Measurements from ENCODE around the gene HSPA9. TPM values are rescaled to one million over a fixed set of nuclear protein-coding genes. Genes with fewer than 3 reads are reported as not detected.
A peak's percentile ranks its signal among the peaks of the same experiment; 100 is the strongest.

The HSPA9 gene
- total and polyA plus RNA-seq, 2 of the 13 experiments (the other 11 are each of a cell fraction or from before 2014, with no cell fraction given), result 165 to 478 TPM

DNA sequence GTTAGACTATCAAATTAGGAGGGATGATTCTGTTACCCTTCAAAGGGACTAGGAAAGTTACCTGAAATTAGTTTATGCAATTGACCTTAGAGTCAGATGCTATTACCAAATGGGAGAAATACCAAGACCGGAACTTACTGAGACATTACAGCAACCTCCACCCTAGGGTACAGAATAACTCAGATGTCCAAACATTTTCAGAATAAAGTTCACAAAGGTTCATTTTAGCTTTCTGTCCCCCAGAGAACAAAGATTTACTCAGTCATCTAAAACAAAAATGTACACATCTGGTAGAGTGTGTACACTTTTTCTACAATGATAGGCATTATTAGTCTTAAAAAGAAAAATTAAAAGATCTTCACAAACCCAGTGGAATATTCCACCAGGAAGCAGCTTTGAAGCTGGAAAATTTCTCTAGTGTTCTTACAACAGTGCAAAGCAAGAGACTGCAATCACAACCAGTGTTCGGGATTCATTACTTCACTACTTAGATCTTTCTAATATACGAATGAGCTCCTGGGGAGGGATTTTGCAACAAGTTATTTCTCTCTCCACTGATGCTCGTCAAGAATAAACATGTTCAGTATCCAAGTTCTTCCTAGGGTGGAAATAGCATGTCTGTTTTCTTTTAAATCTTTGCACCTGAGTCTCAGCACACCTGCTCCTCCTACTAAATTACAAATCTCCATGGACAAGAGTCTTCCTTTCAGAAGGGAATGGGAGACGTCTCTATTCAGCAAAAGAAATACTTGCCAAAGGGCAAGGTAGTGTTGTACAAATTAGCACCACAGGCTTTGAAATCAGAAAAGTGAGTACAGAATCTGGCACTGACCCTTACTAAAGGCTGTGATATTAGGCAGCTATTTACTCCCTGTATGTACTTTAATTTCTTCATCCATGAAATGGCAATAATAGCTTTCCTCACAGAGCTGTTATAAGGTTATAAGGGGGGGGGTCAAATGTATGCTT lies 40.9 kb downstream of the HSPA9 start (continued):
- TF ChIP-seq ZNF501 (CRISPR knock-in tag; IDR thresholded peaks at IDR 0.05) (no peak), NFE2L2 (IDR thresholded peaks at IDR 0.05; ENCODE audit: low read length) (no peak), KDM6A (CRISPR knock-in tag; IDR thresholded peaks at IDR 0.05; ENCODE audit: low read depth) (no peak), NR2F2 (IDR thresholded peaks at IDR 0.05; ENCODE audit: borderline replicate concordance, low read depth) (peak; percentile 50), KLF13 (CRISPR knock-in tag; IDR thresholded peaks at IDR 0.05) (no peak), NFIB (CRISPR knock-in tag; IDR thresholded peaks at IDR 0.05; ENCODE audit: borderline replicate concordance) (no peak), KLF11 (CRISPR knock-in tag; IDR thresholded peaks at IDR 0.05) (no peak), MATR3 (CRISPR knock-in tag; IDR thresholded peaks at IDR 0.05) (no peak), BRD4 (CRISPR knock-in tag; IDR thresholded peaks at IDR 0.05) (no peak), ZNF703 (CRISPR knock-in tag; IDR thresholded peaks at IDR 0.05; ENCODE audit: borderline replicate concordance) (no peak), IRF2 (CRISPR knock-in tag; IDR thresholded peaks at IDR 0.05) (no peak)
- TF ChIP-seq, protein P1, sequence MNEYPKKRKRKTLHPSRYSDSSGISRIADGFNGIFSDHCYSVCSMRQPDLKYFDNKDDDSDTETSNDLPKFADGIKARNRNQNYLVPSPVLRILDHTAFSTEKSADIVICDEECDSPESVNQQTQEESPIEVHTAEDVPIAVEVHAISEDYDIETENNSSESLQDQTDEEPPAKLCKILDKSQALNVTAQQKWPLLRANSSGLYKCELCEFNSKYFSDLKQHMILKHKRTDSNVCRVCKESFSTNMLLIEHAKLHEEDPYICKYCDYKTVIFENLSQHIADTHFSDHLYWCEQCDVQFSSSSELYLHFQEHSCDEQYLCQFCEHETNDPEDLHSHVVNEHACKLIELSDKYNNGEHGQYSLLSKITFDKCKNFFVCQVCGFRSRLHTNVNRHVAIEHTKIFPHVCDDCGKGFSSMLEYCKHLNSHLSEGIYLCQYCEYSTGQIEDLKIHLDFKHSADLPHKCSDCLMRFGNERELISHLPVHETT (CRISPR knock-in tag; conservative IDR thresholded peaks at IDR 0.05), result 0 out of 2 replicates have a peak, but pooled peaks have one; percentile 21
- TF ChIP-seq, protein P2, sequence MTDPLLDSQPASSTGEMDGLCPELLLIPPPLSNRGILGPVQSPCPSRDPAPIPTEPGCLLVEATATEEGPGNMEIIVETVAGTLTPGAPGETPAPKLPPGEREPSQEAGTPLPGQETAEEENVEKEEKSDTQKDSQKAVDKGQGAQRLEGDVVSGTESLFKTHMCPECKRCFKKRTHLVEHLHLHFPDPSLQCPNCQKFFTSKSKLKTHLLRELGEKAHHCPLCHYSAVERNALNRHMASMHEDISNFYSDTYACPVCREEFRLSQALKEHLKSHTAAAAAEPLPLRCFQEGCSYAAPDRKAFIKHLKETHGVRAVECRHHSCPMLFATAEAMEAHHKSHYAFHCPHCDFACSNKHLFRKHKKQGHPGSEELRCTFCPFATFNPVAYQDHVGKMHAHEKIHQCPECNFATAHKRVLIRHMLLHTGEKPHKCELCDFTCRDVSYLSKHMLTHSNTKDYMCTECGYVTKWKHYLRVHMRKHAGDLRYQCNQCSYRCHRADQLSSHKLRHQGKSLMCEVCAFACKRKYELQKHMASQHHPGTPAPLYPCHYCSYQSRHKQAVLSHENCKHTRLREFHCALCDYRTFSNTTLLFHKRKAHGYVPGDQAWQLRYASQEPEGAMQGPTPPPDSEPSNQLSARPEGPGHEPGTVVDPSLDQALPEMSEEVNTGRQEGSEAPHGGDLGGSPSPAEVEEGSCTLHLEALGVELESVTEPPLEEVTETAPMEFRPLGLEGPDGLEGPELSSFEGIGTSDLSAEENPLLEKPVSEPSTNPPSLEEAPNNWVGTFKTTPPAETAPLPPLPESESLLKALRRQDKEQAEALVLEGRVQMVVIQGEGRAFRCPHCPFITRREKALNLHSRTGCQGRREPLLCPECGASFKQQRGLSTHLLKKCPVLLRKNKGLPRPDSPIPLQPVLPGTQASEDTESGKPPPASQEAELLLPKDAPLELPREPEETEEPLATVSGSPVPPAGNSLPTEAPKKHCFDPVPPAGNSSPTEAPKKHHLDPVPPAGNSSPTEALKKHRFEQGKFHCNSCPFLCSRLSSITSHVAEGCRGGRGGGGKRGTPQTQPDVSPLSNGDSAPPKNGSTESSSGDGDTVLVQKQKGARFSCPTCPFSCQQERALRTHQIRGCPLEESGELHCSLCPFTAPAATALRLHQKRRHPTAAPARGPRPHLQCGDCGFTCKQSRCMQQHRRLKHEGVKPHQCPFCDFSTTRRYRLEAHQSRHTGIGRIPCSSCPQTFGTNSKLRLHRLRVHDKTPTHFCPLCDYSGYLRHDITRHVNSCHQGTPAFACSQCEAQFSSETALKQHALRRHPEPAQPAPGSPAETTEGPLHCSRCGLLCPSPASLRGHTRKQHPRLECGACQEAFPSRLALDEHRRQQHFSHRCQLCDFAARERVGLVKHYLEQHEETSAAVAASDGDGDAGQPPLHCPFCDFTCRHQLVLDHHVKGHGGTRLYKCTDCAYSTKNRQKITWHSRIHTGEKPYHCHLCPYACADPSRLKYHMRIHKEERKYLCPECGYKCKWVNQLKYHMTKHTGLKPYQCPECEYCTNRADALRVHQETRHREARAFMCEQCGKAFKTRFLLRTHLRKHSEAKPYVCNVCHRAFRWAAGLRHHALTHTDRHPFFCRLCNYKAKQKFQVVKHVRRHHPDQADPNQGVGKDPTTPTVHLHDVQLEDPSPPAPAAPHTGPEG (CRISPR knock-in tag; IDR thresholded peaks at IDR 0.05), result no peak
- TF ChIP-seq, protein P3, sequence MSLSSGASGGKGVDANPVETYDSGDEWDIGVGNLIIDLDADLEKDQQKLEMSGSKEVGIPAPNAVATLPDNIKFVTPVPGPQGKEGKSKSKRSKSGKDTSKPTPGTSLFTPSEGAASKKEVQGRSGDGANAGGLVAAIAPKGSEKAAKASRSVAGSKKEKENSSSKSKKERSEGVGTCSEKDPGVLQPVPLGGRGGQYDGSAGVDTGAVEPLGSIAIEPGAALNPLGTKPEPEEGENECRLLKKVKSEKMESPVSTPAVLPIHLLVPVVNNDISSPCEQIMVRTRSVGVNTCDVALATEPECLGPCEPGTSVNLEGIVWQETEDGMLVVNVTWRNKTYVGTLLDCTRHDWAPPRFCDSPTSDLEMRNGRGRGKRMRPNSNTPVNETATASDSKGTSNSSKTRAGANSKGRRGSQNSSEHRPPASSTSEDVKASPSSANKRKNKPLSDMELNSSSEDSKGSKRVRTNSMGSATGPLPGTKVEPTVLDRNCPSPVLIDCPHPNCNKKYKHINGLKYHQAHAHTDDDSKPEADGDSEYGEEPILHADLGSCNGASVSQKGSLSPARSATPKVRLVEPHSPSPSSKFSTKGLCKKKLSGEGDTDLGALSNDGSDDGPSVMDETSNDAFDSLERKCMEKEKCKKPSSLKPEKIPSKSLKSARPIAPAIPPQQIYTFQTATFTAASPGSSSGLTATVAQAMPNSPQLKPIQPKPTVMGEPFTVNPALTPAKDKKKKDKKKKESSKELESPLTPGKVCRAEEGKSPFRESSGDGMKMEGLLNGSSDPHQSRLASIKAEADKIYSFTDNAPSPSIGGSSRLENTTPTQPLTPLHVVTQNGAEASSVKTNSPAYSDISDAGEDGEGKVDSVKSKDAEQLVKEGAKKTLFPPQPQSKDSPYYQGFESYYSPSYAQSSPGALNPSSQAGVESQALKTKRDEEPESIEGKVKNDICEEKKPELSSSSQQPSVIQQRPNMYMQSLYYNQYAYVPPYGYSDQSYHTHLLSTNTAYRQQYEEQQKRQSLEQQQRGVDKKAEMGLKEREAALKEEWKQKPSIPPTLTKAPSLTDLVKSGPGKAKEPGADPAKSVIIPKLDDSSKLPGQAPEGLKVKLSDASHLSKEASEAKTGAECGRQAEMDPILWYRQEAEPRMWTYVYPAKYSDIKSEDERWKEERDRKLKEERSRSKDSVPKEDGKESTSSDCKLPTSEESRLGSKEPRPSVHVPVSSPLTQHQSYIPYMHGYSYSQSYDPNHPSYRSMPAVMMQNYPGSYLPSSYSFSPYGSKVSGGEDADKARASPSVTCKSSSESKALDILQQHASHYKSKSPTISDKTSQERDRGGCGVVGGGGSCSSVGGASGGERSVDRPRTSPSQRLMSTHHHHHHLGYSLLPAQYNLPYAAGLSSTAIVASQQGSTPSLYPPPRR (CRISPR knock-in tag; IDR thresholded peaks at IDR 0.05; ENCODE audit: borderline replicate concordance), result peak; percentile 46; the same call in 1 of the 2 replicates
